CD4-positive, alpha-beta memory T cell (primary cell): ENCODE results near the gene PRIMA1. TPM values are rescaled to one million over a fixed set of nuclear protein-coding genes. Genes with fewer than 3 reads are reported as not detected.

ENCODE experiments used
- CTCF ChIA-PET: fragments of 350-600 bp; sonication (Branson Sonifier 250); formaldehyde crosslinking; loops from one replicate; lab custom pipeline; 2021; ENCODE audit warnings: inconsistent platforms; ENCODE audit not compliant: partially characterized antibody; lab: Charles Lee
- POLR2A ChIA-PET: fragments of 350-600 bp; sonication (Branson Sonifier 250); formaldehyde crosslinking; loops from one replicate; lab custom pipeline; 2021; ENCODE audit not compliant: partially characterized antibody; lab: Charles Lee
- DNase-seq, 5 donors: peaks; one replicate each; pipeline versions ENCODE4 v3.0.0 to v3.0.0-alpha.2; 2020 to 2022; ENCODE audit warnings: mixed read lengths in 1 of 5
- H3K27ac ChIP-seq: one replicate; pipeline ENCODE4 v1.7.0; 2013; ENCODE audit warnings: low read depth, low read length
- H3K27me3 ChIP-seq: 2 replicates; pipeline ENCODE4 v1.7.0; 2013; ENCODE audit warnings: mild to moderate bottlenecking, low read length, moderate library complexity; ENCODE audit not compliant: insufficient read depth
- H3K36me3 ChIP-seq: 2 replicates; pipeline ENCODE4 v1.7.0; 2013; ENCODE audit warnings: mild to moderate bottlenecking, low read length, moderate library complexity; ENCODE audit not compliant: insufficient read depth
- H3K4me1 ChIP-seq: 2 replicates; pipeline ENCODE4 v1.7.0; 2013; ENCODE audit warnings: mild to moderate bottlenecking, low read length, moderate library complexity; ENCODE audit not compliant: insufficient read depth
- H3K4me3 ChIP-seq, 2 donors: one replicate each; pipeline ENCODE4 v1.7.0; 2013; ENCODE audit warnings: low read length in 2 of 2, mild to moderate bottlenecking in 1 of 2
- H3K9me3 ChIP-seq, 2 donors: one replicate each; pipeline ENCODE4 v1.7.0; 2013; ENCODE audit warnings: low read length in 2 of 2, control low read depth in 1 of 2; ENCODE audit not compliant: control insufficient read depth in 1 of 2
- H3K27ac Mint-ChIP-seq, 7 donors: one replicate each; pipeline ENCODE4 v1.8.0; 2020 to 2021; ENCODE audit warnings: mixed read lengths in 7 of 7, mild to moderate bottlenecking in 6 of 7, inconsistent platforms in 3 of 7, moderate library complexity in 3 of 7
- H3K27me3 Mint-ChIP-seq, 2 donors: one replicate each; pipeline ENCODE4 v1.8.0; 2020 to 2021; ENCODE audit warnings: mixed read lengths in 2 of 2
- H3K36me3 Mint-ChIP-seq, 2 donors: one replicate each; pipeline ENCODE4 v1.8.0; 2020 to 2021; ENCODE audit warnings: mixed read lengths in 2 of 2, inconsistent platforms in 1 of 2, mild to moderate bottlenecking in 1 of 2
- H3K4me1 Mint-ChIP-seq, 4 donors: one replicate each; pipeline ENCODE4 v1.8.0; 2020 to 2021; ENCODE audit warnings: mixed read lengths in 4 of 4, mild to moderate bottlenecking in 1 of 4
- H3K4me3 Mint-ChIP-seq, 8 donors: one replicate each; pipeline ENCODE4 v1.8.0; 2020 to 2021; ENCODE audit warnings: mixed read lengths in 8 of 8, mild to moderate bottlenecking in 7 of 8, moderate library complexity in 6 of 8, inconsistent platforms in 3 of 8
- H3K9me3 Mint-ChIP-seq, 8 donors: one replicate each; pipeline ENCODE4 v1.8.0; 2020 to 2021; ENCODE audit warnings: mixed read lengths in 8 of 8, mild to moderate bottlenecking in 5 of 8, inconsistent platforms in 3 of 8, moderate library complexity in 1 of 8
- intact Hi-C: fragments of 100-400 bp; cut with micrococcal nuclease; formaldehyde crosslinking; loops from one replicate; pipeline ENCODE4 v1.15.1; 2023
- polyA plus RNA-seq, 2 donors: library from polyadenylated mRNA; unstranded; fragments of 300-500 nt; fragmentation: Illumina TruSeq; gene quantifications; one replicate each; pipeline ENCODE4 v1.2.3, GENCODE V29; 2021
- total RNA-seq, 2 experiments: library from RNA; stranded (reverse); gene quantifications; one replicate each; pipeline ENCODE4 v1.2.3, GENCODE V29; 2021

The PRIMA1 gene
- total and polyA plus RNA-seq, 4 experiments from 2014 or later = not detected

GRCh38 chr14:93720076-93720815 is 68.0 kb downstream of the PRIMA1 start:
- H3K4me1 Mint-ChIP-seq = no peaks in the 10 kb centered on the region
- POLR2A ChIA-PET = no interaction called here
- CTCF ChIA-PET = no interaction called here
- intact Hi-C loops = no loop called here
- Histone ChIP-seq H3K27ac (no peak overlapping the region), H3K4me1 (no peaks in the 10 kb centered on the region), H3K9me3 (no peaks in the 10 kb centered on the region), H3K4me3 (no peak overlapping the region), H3K27me3 (no peaks in the 10 kb centered on the region), H3K36me3 (no peaks in the 10 kb centered on the region)
- H3K9me3 Mint-ChIP-seq = peaks cover 0 to 5% (median 0%) of the 10 kb centered on the region in 8 donors
- no peak overlapping the region for H3K27ac Mint-ChIP-seq
- H3K27me3 Mint-ChIP-seq = peaks cover 1 to 8% of the 10 kb centered on the region in 2 donors
- H3K36me3 Mint-ChIP-seq = no peaks in the 10 kb centered on the region
- H3K4me3 Mint-ChIP-seq = no peak overlapping the region
- no peak for DNase-seq

- Histone ChIP-seq H3K36me3 (no peaks in the 10 kb centered on the region), H3K4me1 (no peaks in the 10 kb centered on the region), H3K4me3 (no peak overlapping the region), H3K27me3 (no peaks in the 10 kb centered on the region), H3K9me3 (no peaks in the 10 kb centered on the region), H3K27ac (no peak overlapping the region)
- Mint-ChIP-seq H3K36me3 (no peaks in the 10 kb centered on the region), H3K9me3 (peaks cover 0 to 5% (median 0%) of the 10 kb centered on the region in 8 donors), H3K4me1 (no peaks in the 10 kb centered on the region), H3K27me3 (peaks cover 1 to 14% of the 10 kb centered on the region in 2 donors), H3K4me3 (no peak overlapping the region), H3K27ac (no peak overlapping the region)
- intact Hi-C loops = no loop called here
- DNase-seq = no peak
- ChIA-PET CTCF (no interaction called here), POLR2A (no interaction called here)
These were observed 69.0 kb downstream of the PRIMA1 start for GRCh38 chr14:93719256-93719655.

DNA sequence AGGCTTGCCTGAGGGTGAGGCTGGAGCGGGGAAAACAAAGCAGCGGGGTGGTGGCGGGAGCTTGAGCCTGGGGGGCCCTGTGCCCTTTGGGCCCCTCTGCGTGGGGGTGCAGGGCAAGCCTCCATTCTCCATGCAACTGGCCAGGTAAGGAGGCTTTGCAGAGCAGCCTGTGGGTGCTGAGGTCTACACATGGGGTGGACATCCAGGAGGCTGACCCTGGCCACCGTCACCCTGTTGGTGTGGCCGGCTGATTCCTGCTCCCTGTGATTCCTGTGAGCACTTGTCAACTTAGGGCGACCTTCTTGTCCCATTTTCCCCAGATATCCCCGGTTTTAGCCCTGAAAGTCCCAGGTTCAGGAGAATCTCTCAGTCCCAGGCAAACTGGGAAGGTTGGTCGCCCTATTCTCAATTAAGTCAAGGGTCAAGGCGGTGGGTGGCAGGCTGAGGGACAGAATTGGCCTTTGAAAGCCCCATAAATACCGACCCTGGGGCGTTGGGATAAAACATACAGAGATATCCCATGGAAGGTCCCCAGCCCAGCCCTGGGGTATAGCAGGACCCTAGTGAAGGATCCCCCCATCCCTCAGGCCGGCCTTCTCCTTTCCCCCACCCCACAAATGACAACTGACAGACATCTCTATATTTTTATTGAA is 70.5 kb downstream of the PRIMA1 start:
- CTCF ChIA-PET = no interaction called here
- Histone ChIP-seq H3K27ac (no peak overlapping the region), H3K36me3 (no peaks in the 10 kb centered on the region), H3K27me3 (no peaks in the 10 kb centered on the region), H3K9me3 (no peaks in the 10 kb centered on the region), H3K4me1 (no peaks in the 10 kb centered on the region), H3K4me3 (no peak overlapping the region)
- POLR2A ChIA-PET = no interaction called here
- no peak for DNase-seq
- Mint-ChIP-seq H3K27me3 (peaks cover 1 to 14% of the 10 kb centered on the region in 2 donors), H3K9me3 (peaks cover 0 to 5% (median 0%) of the 10 kb centered on the region in 8 donors), H3K27ac (no peak overlapping the region), H3K4me1 (no peaks in the 10 kb centered on the region), H3K36me3 (no peaks in the 10 kb centered on the region), H3K4me3 (no peak overlapping the region)
- intact Hi-C loops = no loop called here

GRCh38 chr14:93716746-93717667 is 71.3 kb downstream of the PRIMA1 start:
- peaks cover 0 to 4% (median 0%) of the 10 kb centered on the region in 8 donors for H3K9me3 Mint-ChIP-seq
- POLR2A ChIA-PET = no interaction called here

GRCh38 chr14:93716002-93716745 is 72.1 kb downstream of the PRIMA1 start:
- Mint-ChIP-seq H3K9me3 (peaks cover 0 to 4% (median 0%) of the 10 kb centered on the region in 8 donors), H3K36me3 (no peaks in the 10 kb centered on the region)
- POLR2A ChIA-PET = no interaction called here

More at GRCh38 chr14:93716746-93717667, 71.3 kb downstream of the PRIMA1 start:
- H3K4me1 Mint-ChIP-seq = no peaks in the 10 kb centered on the region
- Histone ChIP-seq H3K27me3 (no peaks in the 10 kb centered on the region), H3K9me3 (no peaks in the 10 kb centered on the region), H3K27ac (no peak overlapping the region), H3K4me1 (no peaks in the 10 kb centered on the region), H3K36me3 (no peaks in the 10 kb centered on the region), H3K4me3 (no peak overlapping the region)
- intact Hi-C loops = no loop called here
- CTCF ChIA-PET = no interaction called here
- DNase-seq = no peak
- peaks cover 3 to 16% of the 10 kb centered on the region in 2 donors for H3K27me3 Mint-ChIP-seq
- H3K36me3 Mint-ChIP-seq = no peaks in the 10 kb centered on the region
- no peak overlapping the region for H3K4me3 Mint-ChIP-seq
- no peak overlapping the region for H3K27ac Mint-ChIP-seq

GRCh38 chr14:93715279-93715927 is 72.9 kb downstream of the PRIMA1 start:
- Histone ChIP-seq H3K27me3 (no peaks in the 10 kb centered on the region), H3K36me3 (no peaks in the 10 kb centered on the region), H3K4me1 (no peaks in the 10 kb centered on the region), H3K4me3 (no peak overlapping the region), H3K9me3 (no peaks in the 10 kb centered on the region), H3K27ac (no peak overlapping the region)
- Mint-ChIP-seq H3K9me3 (peaks cover 0 to 2% (median 0%) of the 10 kb centered on the region in 8 donors), H3K27ac (no peak overlapping the region), H3K4me3 (no peak overlapping the region), H3K4me1 (no peaks in the 10 kb centered on the region), H3K27me3 (peaks cover 4 to 17% of the 10 kb centered on the region in 2 donors), H3K36me3 (no peaks in the 10 kb centered on the region)
- no peak for DNase-seq
- intact Hi-C loops = no loop called here
- POLR2A ChIA-PET = no interaction called here
- CTCF ChIA-PET = no interaction called here

More at GRCh38 chr14:93716002-93716745, 72.1 kb downstream of the PRIMA1 start:
- Histone ChIP-seq H3K36me3 (no peaks in the 10 kb centered on the region), H3K27me3 (no peaks in the 10 kb centered on the region), H3K27ac (no peak overlapping the region), H3K9me3 (no peaks in the 10 kb centered on the region), H3K4me1 (no peaks in the 10 kb centered on the region), H3K4me3 (no peak overlapping the region)
- Mint-ChIP-seq H3K4me1 (no peaks in the 10 kb centered on the region), H3K27ac (no peak overlapping the region), H3K4me3 (no peak overlapping the region), H3K27me3 (peaks cover 4 to 17% of the 10 kb centered on the region in 2 donors)
- intact Hi-C loops = no loop called here
- CTCF ChIA-PET = no interaction called here
- DNase-seq = no peak
